Neuronal stem cell (in vitro differentiated cells): ENCODE measurements around the gene AMZ2.

ENCODE experiments used
- DNase-seq: peaks from one replicate; pipeline ENCODE4 v3.0.0-alpha.2; 2013; ENCODE audit warnings: low spot score
- H2AFZ ChIP-seq: one replicate; pipeline ENCODE4 v1.6.1; 2013; ENCODE audit warnings: mild to moderate bottlenecking, low read length, inconsistent platforms
- H2AK5ac ChIP-seq: 2 replicates; pipeline ENCODE4 v1.6.1; 2013; ENCODE audit warnings: low read depth, mild to moderate bottlenecking, inconsistent platforms, low read length, moderate library complexity, mixed read lengths
- H2BK120ac ChIP-seq: 2 replicates; pipeline ENCODE4 v1.6.1; 2013; ENCODE audit warnings: low read depth, mild to moderate bottlenecking, inconsistent platforms, low read length, moderate library complexity, mixed read lengths
- H2BK12ac ChIP-seq: one replicate; pipeline ENCODE4 v1.6.1; 2013; ENCODE audit warnings: low read length, inconsistent platforms
- H2BK15ac ChIP-seq: 2 replicates; pipeline ENCODE4 v1.6.1; 2013; ENCODE audit warnings: mild to moderate bottlenecking, low read length, inconsistent platforms, mixed read lengths
- H2BK5ac ChIP-seq: one replicate; pipeline ENCODE4 v1.6.1; 2013; ENCODE audit warnings: inconsistent platforms, mild to moderate bottlenecking, low read length, moderate library complexity
- H3K14ac ChIP-seq: one replicate; pipeline ENCODE4 v1.6.1; 2013; ENCODE audit warnings: low read length, inconsistent platforms
- H3K18ac ChIP-seq: 2 replicates; pipeline ENCODE4 v1.6.1; 2013; ENCODE audit warnings: low read length, inconsistent platforms
- H3K23ac ChIP-seq: 2 replicates; pipeline ENCODE4 v1.6.1; 2013; ENCODE audit warnings: low read depth, mild to moderate bottlenecking, mixed read lengths, low read length, inconsistent platforms; ENCODE audit not compliant: poor library complexity
- H3K27ac ChIP-seq: replicated peaks from 3 replicates; pipeline ENCODE4 v1.5.1; 2013; ENCODE audit warnings: low read length, inconsistent platforms
- H3K27me3 ChIP-seq, 3 experiments: 2 replicates each; pipeline ENCODE4 v1.6.1; 2013; ENCODE audit warnings: low read length in 3 of 3, mild to moderate bottlenecking in 2 of 3, inconsistent platforms in 1 of 3, low read depth in 1 of 3, mixed read lengths in 1 of 3, moderate library complexity in 1 of 3; ENCODE audit not compliant: control insufficient read depth in 3 of 3, insufficient read depth in 3 of 3
- H3K36me3 ChIP-seq, 2 donors: replicated peaks in 1 of 2; 2 replicates each; pipeline ENCODE4 v1.6.1; 2013; ENCODE audit warnings: low read length in 2 of 2; ENCODE audit not compliant: control insufficient read depth in 2 of 2, insufficient read depth in 2 of 2
- H3K4ac ChIP-seq: 2 replicates; pipeline ENCODE4 v1.6.1; 2013; ENCODE audit warnings: inconsistent platforms, mild to moderate bottlenecking, low read length, moderate library complexity
- H3K4me1 ChIP-seq, 2 donors: 1 replicate in 1 of 2; 2 replicates in 1 of 2; pipeline ENCODE4 v1.6.1; 2013; ENCODE audit warnings: low read length in 2 of 2, low read depth in 1 of 2; ENCODE audit not compliant: control insufficient read depth in 2 of 2, insufficient read depth in 1 of 2
- H3K4me2 ChIP-seq: one replicate; pipeline ENCODE4 v1.6.1; 2013; ENCODE audit warnings: mild to moderate bottlenecking, low read length, inconsistent platforms; ENCODE audit not compliant: insufficient read depth, poor library complexity, severe bottlenecking
- H3K4me3 ChIP-seq, 2 donors: 2 replicates each; pipeline ENCODE4 v1.5.1; 2013; ENCODE audit warnings: low read length in 2 of 2, mild to moderate bottlenecking in 2 of 2, inconsistent platforms in 1 of 2, moderate library complexity in 1 of 2
- H3K79me1 ChIP-seq: one replicate; pipeline ENCODE4 v1.6.1; 2013; ENCODE audit warnings: low read depth, mild to moderate bottlenecking, inconsistent platforms, low read length, moderate library complexity
- H3K9ac ChIP-seq: one replicate; pipeline ENCODE4 v1.6.1; 2013; ENCODE audit warnings: mild to moderate bottlenecking, low read depth, low read length, inconsistent platforms; ENCODE audit not compliant: poor library complexity
- H3K9me3 ChIP-seq, 2 donors: replicated peaks in 1 of 2; 2 replicates each; pipeline versions ENCODE3 to v1.6.1; 2013; ENCODE audit warnings: low read length in 2 of 2, mild to moderate bottlenecking in 2 of 2, inconsistent platforms in 1 of 2, low read depth in 1 of 2, mixed read lengths in 1 of 2, moderate library complexity in 1 of 2; ENCODE audit not compliant: control insufficient read depth in 2 of 2, insufficient read depth in 1 of 2
- H4K8ac ChIP-seq: one replicate; pipeline ENCODE4 v1.6.1; 2013; ENCODE audit warnings: low read depth, mild to moderate bottlenecking, inconsistent platforms, low read length, moderate library complexity
- H4K91ac ChIP-seq: one replicate; pipeline ENCODE4 v1.6.1; 2013; ENCODE audit warnings: low read length, low read depth, mild to moderate bottlenecking, inconsistent platforms; ENCODE audit not compliant: poor library complexity
- WGBS, 2 donors: extraction: QIAGEN DNeasy Blood & Tissue Kit; methylation state at CpG; one replicate each; pipeline ENCODE4 v1.1.7; 2013; ENCODE audit warnings: missing lambda C conversion rate in 2 of 2, mixed read lengths in 1 of 2; ENCODE audit not compliant: insufficient read length in 2 of 2, insufficient replicate concordance in 1 of 2; ENCODE audit errors: extremely low coverage in 2 of 2; 5-methylcytosine and 5-hydroxymethylcytosine counted together

Gene AMZ2

GRCh38 chr17:68305142-68305541 lies 57.3 kb downstream of the AMZ2 start:
- Histone ChIP-seq H3K27me3 (no peaks in the 10 kb centered on the region), H3K79me1 (no peaks in the 10 kb centered on the region), H3K9me3 (peaks cover 1 to 26% of the 10 kb centered on the region in 2 donors), H2AFZ (no peak overlapping the region), H4K91ac (no peak overlapping the region), H2BK15ac (no peak overlapping the region), H3K14ac (no peak overlapping the region), H2BK120ac (no peak overlapping the region), H3K4ac (no peak overlapping the region), H3K4me2 (no peak overlapping the region), H3K9ac (no peak overlapping the region), H2BK12ac (no peak overlapping the region), H3K36me3 (peaks cover 3 to 18% of the 10 kb centered on the region in 2 donors), H3K18ac (no peak overlapping the region), H3K23ac (no peak overlapping the region), H4K8ac (no peak overlapping the region), H3K4me3 (no peak overlapping the region), H3K27ac (no peak overlapping the region), H3K4me1 (peaks cover 0 to 2% of the 10 kb centered on the region in 2 donors), H2BK5ac (no peak overlapping the region), H2AK5ac (no peak overlapping the region)
- no CpG with 5 or more reads among the region's 4 CpGs for WGBS, 2 donors
- no peak for DNase-seq
